AG10803 (cell line): ENCODE data around the gene PORCN.

Experiments used
- DNase-seq: peaks from one replicate; pipeline ENCODE4 v3.0.0; 2010; ENCODE audit warnings: low read depth
- H3K4me3 ChIP-seq: 2 replicates; pipeline ENCODE4 v1.5.1; 2011; ENCODE audit warnings: mild to moderate bottlenecking, low read length, control low read depth
- TF ChIP-seq, protein P1 (sequence below): conservative IDR thresholded peaks from 2 replicates; pipeline ENCODE4 v1.5.1; 2011; ENCODE audit warnings: mild to moderate bottlenecking, low read length, control low read depth, inconsistent platforms

PORCN gene

DNA sequence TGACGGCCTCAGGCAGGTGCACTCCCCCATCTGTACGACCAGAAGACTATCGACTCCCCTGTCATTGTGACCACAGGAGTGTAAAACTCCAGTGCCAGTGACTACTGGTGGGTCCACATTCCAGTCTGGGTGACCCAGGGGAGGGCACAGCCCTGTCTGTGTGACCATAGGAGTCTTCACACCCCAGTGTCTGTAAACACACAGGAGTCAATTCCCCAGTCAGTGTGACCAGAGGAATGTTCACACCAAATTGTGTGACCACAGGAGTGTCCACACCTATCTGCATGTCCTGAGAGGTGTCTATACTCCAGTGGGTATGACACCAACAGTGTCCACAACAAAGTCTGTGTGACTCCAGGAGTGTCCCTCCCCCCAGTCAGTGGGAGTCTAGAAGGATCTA lies 20.8 kb upstream of the PORCN start:
- TF ChIP-seq, protein P1, sequence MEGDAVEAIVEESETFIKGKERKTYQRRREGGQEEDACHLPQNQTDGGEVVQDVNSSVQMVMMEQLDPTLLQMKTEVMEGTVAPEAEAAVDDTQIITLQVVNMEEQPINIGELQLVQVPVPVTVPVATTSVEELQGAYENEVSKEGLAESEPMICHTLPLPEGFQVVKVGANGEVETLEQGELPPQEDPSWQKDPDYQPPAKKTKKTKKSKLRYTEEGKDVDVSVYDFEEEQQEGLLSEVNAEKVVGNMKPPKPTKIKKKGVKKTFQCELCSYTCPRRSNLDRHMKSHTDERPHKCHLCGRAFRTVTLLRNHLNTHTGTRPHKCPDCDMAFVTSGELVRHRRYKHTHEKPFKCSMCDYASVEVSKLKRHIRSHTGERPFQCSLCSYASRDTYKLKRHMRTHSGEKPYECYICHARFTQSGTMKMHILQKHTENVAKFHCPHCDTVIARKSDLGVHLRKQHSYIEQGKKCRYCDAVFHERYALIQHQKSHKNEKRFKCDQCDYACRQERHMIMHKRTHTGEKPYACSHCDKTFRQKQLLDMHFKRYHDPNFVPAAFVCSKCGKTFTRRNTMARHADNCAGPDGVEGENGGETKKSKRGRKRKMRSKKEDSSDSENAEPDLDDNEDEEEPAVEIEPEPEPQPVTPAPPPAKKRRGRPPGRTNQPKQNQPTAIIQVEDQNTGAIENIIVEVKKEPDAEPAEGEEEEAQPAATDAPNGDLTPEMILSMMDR, result no peak
- DNase-seq, result no peak
- H3K4me3 ChIP-seq, result no peak overlapping the region

DNA sequence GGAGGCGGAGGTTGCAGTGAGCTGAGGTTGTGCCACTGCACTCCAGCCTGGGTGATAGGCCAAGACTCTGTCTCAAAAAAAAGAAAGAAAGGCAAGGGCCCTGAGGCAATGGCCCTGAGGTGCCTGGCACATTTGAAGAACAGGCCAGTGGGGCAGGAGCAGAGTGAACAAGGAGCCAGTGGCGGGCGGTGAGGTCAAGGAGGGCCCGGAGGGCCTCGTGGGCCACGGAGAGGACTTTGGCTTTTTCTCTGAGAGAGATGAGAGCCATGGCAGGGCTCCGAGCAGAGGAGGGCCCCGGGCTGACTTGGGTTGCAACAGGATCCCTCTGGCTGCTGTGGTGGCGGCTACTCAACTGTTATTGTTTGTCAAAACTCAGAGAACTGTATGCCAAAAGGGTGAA lies 19.5 kb upstream of the PORCN start:
- no peak for DNase-seq
- H3K4me3 ChIP-seq, result no peak overlapping the region
- TF ChIP-seq, protein P1, result no peak

- H3K4me3 ChIP-seq, result no peak overlapping the region
- TF ChIP-seq, protein P1, result no peak
- DNase-seq, result no peak
Observed at GRCh38 chrX:48489892-48490291, 18.9 kb upstream of the PORCN start.

DNA sequence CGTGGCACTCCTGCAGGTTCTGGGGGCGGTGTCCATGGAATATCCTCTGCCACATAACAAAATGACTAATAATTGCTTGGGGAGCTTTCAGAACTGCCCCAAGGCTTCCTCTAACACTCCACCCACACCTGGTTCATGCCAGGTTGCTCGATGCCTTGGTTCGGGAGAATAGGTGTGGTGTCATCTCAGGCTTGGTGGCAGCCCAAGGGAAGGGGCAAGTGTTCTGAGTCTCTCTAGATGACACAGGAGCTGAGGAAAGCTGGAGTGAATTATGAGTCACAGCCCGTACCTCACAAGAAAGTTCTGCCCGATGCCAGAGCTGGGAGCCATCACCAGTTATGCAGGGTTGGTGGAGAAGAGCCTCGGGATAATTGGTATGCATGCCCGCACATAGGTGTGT lies 18.1 kb upstream of the PORCN start:
- H3K4me3 ChIP-seq, result no peak overlapping the region
- TF ChIP-seq, protein P1, result no peak
- DNase-seq, result no peak

GRCh38 chrX:48491809-48492208 lies 17.0 kb upstream of the PORCN start:
- TF ChIP-seq, protein P1, result no peak
- no peak overlapping the region for H3K4me3 ChIP-seq
- DNase-seq, result no peak

- H3K4me3 ChIP-seq, result no peak overlapping the region
- TF ChIP-seq, protein P1, result no peak
- peak; percentile 46 for DNase-seq
Observed at GRCh38 chrX:48492293-48492910, 16.4 kb upstream of the PORCN start.

DNA sequence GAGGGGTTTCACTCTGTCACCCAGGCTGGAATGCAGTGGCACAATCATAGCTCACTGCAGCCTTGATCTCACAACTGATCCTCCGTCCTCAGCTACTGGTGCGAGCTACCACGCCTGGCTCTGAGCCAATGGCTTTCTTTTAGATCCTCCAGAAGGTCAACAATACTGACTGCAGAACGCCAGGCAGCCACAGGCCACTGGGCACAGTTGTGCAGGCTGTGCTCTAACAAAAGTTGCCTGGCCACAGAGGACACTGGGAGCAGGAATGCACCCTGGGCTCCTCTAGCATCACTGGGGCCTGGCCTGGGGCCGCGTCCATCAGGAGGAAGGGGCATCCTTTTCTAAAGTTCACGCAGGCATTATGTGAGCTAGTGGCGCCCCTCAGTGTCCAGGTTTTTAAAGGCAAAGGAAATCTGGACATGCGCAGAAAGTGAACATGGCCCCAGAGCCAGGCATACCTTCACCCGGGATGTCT lies 14.9 kb upstream of the PORCN start:
- no peak for DNase-seq
- H3K4me3 ChIP-seq, result no peak overlapping the region
- TF ChIP-seq, protein P1, result peak; percentile 35
